GM19238 (cell line): ENCODE measurements around the gene UBN2.
A peak's percentile ranks its signal among the peaks of the same experiment; 100 is the strongest.

Experiments used
- DNase-seq: peaks from one replicate; pipeline ENCODE4 v3.0.0; 2011; ENCODE audit warnings: low spot score; ENCODE audit not compliant: insufficient read length

UBN2 gene

GRCh38 chr7:139231513-139232376 is 708 bp downstream of the UBN2 start:
- DNase-seq: peak; percentile 31

- no peak for DNase-seq
Measured at GRCh38 chr7:139232377-139232717, 1.3 kb downstream of the UBN2 start.

GRCh38 chr7:139232904-139233303 is 1.9 kb downstream of the UBN2 start:
- no peak for DNase-seq

- no peak for DNase-seq
Measured at GRCh38 chr7:139241258-139241657, 10.2 kb downstream of the UBN2 start.

- no peak for DNase-seq
Measured at GRCh38 chr7:139242741-139243281, 11.8 kb downstream of the UBN2 start.

- DNase-seq: no peak
Measured at GRCh38 chr7:139245401-139245800, 14.4 kb downstream of the UBN2 start.

- no peak for DNase-seq
Measured at GRCh38 chr7:139246494-139246893, 15.5 kb downstream of the UBN2 start.

- no peak for DNase-seq
Measured at GRCh38 chr7:139246905-139247304, 15.9 kb downstream of the UBN2 start.

- no peak for DNase-seq
Measured at GRCh38 chr7:139249179-139249810, 18.3 kb downstream of the UBN2 start.

GRCh38 chr7:139252451-139252850 is 21.4 kb downstream of the UBN2 start:
- DNase-seq: no peak

- DNase-seq: no peak
Measured at GRCh38 chr7:139254281-139254680, 23.2 kb downstream of the UBN2 start.

- no peak for DNase-seq
Measured at GRCh38 chr7:139254728-139255127, 23.7 kb downstream of the UBN2 start.

GRCh38 chr7:139255290-139255689 is 24.3 kb downstream of the UBN2 start:
- no peak for DNase-seq

- no peak for DNase-seq
Measured at GRCh38 chr7:139259142-139259541, 28.1 kb downstream of the UBN2 start.

GRCh38 chr7:139264220-139264619 is 33.2 kb downstream of the UBN2 start:
- DNase-seq: no peak

GRCh38 chr7:139265673-139266072 is 34.6 kb downstream of the UBN2 start:
- DNase-seq: no peak

GRCh38 chr7:139271718-139272628 is 40.9 kb downstream of the UBN2 start:
- no peak for DNase-seq

GRCh38 chr7:139284252-139284896 is 53.3 kb downstream of the UBN2 start:
- no peak for DNase-seq

- DNase-seq: no peak
Measured at GRCh38 chr7:139286144-139286543, 55.1 kb downstream of the UBN2 start.

GRCh38 chr7:139292821-139293220 is 61.8 kb downstream of the UBN2 start:
- no peak for DNase-seq

- DNase-seq: no peak
Measured at GRCh38 chr7:139293534-139293933, 62.5 kb downstream of the UBN2 start.
